ENCODE results near the gene RPL39. TPM values are rescaled to one million over a fixed set of nuclear protein-coding genes. Genes with fewer than 3 reads are reported as not detected.
"Not testable (repeated sequence)": the region's sequence is repeated elsewhere in the genome, so short reads cannot be mapped to it uniquely, and the experiment has no call there.

RPL39 gene
- total RNA-seq, 1 experiment from 2014 or later: 9,259 TPM

DNA sequence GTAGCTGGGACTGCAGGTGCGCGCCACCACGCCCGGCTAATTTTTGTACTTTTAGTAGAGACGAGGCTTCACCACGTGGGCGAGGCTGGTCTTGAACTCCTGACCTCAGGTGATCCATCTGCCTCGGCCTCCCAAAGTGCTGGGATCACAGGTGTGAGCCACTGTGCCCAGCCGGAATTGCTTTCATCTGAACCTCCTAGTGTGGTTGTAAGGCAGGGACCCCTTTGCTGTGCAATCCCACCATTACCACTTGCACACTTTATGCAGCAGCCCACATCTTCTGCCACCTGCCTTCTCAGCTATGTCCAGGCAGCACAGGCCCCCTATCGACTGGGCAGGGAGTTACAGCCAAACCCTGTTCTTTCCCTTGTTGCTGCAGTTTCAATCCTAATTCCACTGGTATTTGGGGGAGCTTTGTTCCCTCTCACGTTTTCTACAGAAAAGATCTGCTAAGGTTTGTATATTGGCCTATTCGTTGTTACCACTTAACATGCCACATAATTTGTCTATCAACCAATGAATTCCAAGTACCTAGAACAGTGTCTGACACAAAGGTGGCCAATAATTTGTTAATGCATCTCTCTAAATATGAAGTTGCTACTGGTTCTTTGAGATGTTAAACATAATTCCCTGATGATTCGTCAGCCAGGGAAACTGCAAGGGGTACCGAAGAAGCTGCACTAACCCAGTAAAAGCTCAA lies 6.5 kb downstream of the RPL39 start:
- no peaks in the 10 kb centered on the region for H3K27me3 ChIP-seq
- peaks cover 93% of the 10 kb centered on the region for H3K36me3 ChIP-seq
- no peaks in the 10 kb centered on the region for H3K9me3 ChIP-seq (replicated peaks)
- no peak overlapping the region for H3K27ac ChIP-seq
- no peak overlapping the region for H3K4me3 ChIP-seq
- H3K4me1 ChIP-seq: no peaks in the 10 kb centered on the region; the same call in 1 of the 2 replicates
- DNase-seq: peak; percentile 45 to 58

DNA sequence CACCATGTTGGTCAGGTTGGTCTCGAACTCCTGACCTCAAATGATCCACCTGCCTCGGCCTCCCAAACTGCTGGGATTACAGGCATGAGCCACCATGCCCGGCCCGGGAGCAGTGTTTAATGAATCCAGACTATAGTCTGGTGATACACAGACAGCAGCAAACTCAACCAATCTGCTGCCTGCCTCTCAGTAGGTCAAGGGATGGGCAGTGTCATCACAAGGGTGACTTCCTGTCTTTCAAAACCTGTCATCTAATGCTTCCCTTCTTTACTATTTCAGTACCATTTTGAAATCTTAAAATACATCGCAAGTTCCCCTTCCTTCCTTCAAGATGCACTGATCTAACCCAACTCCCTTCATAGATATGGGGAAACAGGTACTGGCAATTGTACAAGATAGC lies 8.4 kb downstream of the RPL39 start:
- Histone ChIP-seq H3K36me3 (peaks cover 74% of the 10 kb centered on the region), H3K4me1 (no peaks in the 10 kb centered on the region; the same call in 1 of the 2 replicates), H3K4me3 (no peak overlapping the region), H3K27ac (no peak overlapping the region), H3K27me3 (no peaks in the 10 kb centered on the region), H3K9me3 (replicated peaks) (no peaks in the 10 kb centered on the region)
- DNase-seq: no peak

DNA sequence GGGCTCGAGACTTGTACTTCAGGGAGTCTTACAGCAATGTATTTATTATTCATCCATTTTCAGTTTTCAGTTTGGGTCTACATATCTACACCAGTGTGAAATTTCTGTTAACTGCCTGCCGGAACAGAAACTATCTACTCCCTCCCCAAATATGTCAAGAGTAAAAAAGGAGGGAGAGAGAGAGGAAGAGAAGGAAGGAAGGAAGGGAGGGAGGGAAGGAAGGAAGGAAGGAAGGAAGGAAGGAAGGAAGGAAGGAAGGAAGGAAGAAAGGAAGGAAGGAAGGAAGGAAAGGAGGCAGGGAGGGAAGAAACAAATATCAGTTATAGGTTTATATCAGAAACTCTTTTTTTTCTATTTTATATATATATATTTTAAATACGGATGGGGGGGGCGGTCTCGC lies 12.6 kb downstream of the RPL39 start:
- no peaks in the 10 kb centered on the region for H3K4me1 ChIP-seq
- H3K9me3 ChIP-seq (replicated peaks): no peaks in the 10 kb centered on the region
- H3K27ac ChIP-seq: no peak overlapping the region
- no peaks in the 10 kb centered on the region for H3K27me3 ChIP-seq
- H3K36me3 ChIP-seq: peaks cover 39% of the 10 kb centered on the region
- no peak for DNase-seq
- H3K4me3 ChIP-seq: no peak overlapping the region

DNA sequence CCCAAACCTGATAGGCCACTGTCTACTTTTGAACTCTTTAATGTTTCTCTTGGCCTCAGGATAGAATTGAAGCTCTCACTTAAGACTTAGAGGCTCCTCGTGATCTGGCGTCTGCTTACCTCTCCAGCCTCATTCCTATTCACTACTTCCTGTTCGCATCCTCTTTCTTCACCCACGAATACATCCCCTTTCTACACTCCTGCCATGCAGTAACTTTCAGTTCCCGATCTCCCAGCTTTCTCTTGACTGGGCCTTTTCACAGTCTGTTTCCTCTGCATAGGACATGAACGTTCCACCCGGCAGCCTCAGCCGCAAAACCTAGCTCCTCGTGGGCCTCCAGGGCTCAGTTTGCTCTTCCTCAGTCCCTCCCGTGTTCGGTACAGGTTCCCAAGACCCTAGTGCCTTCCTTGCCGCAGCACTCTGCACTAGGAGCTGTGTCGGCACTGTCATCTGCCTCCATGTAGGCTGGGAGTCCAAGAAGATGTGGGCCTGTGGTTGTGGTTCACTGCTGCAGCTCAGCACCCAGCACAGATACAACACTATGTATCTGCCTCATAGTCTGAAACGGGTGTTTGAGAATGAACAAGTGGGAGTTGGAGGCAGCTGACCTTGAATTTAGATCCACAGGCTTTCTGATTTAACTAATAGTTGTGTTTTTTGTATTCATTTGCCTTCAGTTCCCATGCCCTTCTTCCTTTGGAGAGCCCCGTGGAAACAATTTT lies 15.8 kb downstream of the RPL39 start:
- Histone ChIP-seq H3K4me1 (no peaks in the 10 kb centered on the region), H3K36me3 (peaks cover 7% of the 10 kb centered on the region), H3K27ac (no peak overlapping the region), H3K9me3 (replicated peaks) (no peaks in the 10 kb centered on the region), H3K27me3 (no peaks in the 10 kb centered on the region), H3K4me3 (no peak overlapping the region)
- DNase-seq: no peak

- not testable (repeated sequence) for H3K4me1 ChIP-seq; H3K27me3 ChIP-seq; DNase-seq; H3K36me3 ChIP-seq; H3K27ac ChIP-seq; H3K9me3 ChIP-seq (replicated peaks); H3K4me3 ChIP-seq
Measured at GRCh38 chrX:119769388-119769787, 22.0 kb downstream of the RPL39 start.

DNA sequence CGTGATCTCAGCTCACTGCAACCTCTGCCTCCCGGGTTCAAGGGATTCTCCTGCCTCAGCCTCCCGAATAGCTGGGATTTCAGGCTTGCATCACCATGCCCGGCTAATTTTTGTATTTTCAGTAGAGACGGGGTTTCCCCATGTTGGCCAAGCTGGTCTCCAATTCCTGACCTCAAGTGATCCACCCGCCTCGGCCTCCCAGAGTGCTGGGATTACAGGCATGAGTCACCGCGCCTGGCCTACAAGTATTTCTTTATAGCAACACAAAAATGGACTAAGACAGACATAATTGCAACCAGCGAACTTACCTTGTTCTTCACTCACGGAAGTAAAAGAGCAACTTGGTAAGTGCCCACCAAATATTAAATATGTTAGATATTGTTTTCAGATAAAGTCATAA lies 23.0 kb downstream of the RPL39 start:
- H3K27me3 ChIP-seq; H3K36me3 ChIP-seq; H3K4me3 ChIP-seq; H3K9me3 ChIP-seq (replicated peaks): not testable (repeated sequence)
- Histone ChIP-seq H3K27ac (peak overlapping the region; percentile 1; the same call in 1 of the 2 replicates), H3K4me1 (peaks cover 14% of the 10 kb centered on the region)
- DNase-seq: peak; percentile 49 to 70

GRCh38 chrX:119763836-119764387 lies 27.5 kb downstream of the RPL39 start:
- Histone ChIP-seq H3K4me3 (no peak overlapping the region), H3K36me3 (no peaks in the 10 kb centered on the region), H3K27me3 (no peaks in the 10 kb centered on the region), H3K9me3 (replicated peaks) (no peaks in the 10 kb centered on the region), H3K27ac (peak overlapping the region; percentile 32; the same call in 1 of the 2 replicates), H3K4me1 (peaks cover 13% of the 10 kb centered on the region)
- DNase-seq: no peak

- no peaks in the 10 kb centered on the region for H3K36me3 ChIP-seq
- H3K27ac ChIP-seq: peak overlapping the region; percentile 32; the same call in 1 of the 2 replicates
- DNase-seq: peak; percentile 58 to 62
- H3K9me3 ChIP-seq (replicated peaks): no peaks in the 10 kb centered on the region
- H3K4me3 ChIP-seq: peak overlapping the region; percentile 7; the same call in 1 of the 2 replicates
- no peaks in the 10 kb centered on the region for H3K27me3 ChIP-seq
- H3K4me1 ChIP-seq: peaks cover 6% of the 10 kb centered on the region
Measured at GRCh38 chrX:119763181-119763580, 28.2 kb downstream of the RPL39 start.

DNA sequence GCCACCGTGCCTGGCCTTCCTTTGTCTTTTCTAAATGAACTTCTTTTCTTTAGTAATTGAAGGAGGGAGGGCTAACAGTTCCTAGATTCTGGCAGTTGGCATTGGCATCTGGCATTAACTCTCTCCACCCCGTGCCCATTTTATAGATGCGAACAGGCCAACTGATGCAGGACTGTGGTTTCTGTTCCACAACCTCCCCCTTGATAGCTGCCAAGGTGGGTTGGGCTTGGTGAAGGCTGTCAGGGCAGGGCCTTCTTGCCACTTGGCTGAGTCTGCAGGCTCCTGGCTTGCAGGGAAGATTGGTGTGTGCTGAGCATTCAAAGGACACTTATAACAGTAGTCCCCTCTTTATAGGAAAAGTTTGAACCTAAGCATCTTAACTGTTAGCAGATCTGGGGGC lies 28.7 kb downstream of the RPL39 start:
- Histone ChIP-seq H3K9me3 (replicated peaks) (no peaks in the 10 kb centered on the region), H3K27ac (peak overlapping the region; percentile 32; the same call in 1 of the 2 replicates), H3K27me3 (no peaks in the 10 kb centered on the region), H3K4me1 (peaks cover 5% of the 10 kb centered on the region; the same call in 1 of the 2 replicates), H3K4me3 (peak overlapping the region; percentile 7; the same call in 1 of the 2 replicates), H3K36me3 (no peaks in the 10 kb centered on the region)
- peak; percentile 57 to 65 for DNase-seq

DNA sequence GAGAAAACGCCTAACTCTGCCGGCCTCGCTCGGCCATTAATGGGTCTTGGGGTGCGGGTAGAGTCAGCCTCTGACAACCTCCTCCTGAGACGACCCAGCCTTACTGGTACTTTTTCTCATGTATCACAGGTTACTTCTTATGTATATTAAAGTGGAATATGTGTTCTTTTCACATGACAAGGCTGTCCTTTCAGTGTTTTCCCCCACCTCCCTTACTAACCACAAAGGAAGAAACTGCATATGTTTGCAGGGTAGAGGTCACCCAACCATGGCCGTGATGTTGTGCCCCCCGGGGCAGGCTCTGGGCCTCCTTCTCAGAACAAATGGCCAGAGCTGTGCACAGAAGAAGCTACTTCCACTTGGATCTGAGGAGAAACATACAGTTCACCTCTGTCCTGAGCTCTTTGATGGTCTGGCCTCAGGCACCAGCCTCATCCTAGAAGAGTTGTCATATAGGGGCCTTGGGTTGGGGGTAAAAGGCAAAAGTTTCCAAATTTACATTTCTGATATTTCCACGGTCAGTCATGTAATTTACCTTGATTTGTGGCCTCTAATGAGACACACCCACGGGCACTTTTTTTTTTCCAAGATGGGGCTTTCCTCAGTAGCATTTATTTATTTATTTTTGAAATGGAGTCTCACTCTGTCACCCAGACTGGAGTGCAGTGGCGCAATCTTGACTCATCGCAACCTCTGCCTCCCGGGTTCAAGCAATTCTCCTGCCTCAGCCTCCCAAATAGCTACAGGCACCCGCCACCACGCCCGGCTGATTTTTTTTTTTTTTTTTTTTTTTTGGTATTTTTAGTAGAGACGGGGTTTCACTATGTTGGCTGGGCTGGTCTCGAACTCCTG lies 31.2 kb downstream of the RPL39 start:
- H3K36me3 ChIP-seq: no peaks in the 10 kb centered on the region
- H3K4me1 ChIP-seq: peaks cover 22% of the 10 kb centered on the region
- no peak overlapping the region for H3K27ac ChIP-seq
- no peak for DNase-seq
- H3K4me3 ChIP-seq: no peak overlapping the region
- no peaks in the 10 kb centered on the region for H3K9me3 ChIP-seq (replicated peaks)
- no peaks in the 10 kb centered on the region for H3K27me3 ChIP-seq

GRCh38 chrX:119759248-119759766 lies 32.1 kb downstream of the RPL39 start:
- DNase-seq: no peak
- Histone ChIP-seq H3K27ac (no peak overlapping the region), H3K9me3 (replicated peaks) (no peaks in the 10 kb centered on the region), H3K4me1 (peaks cover 22% of the 10 kb centered on the region), H3K36me3 (no peaks in the 10 kb centered on the region), H3K27me3 (no peaks in the 10 kb centered on the region), H3K4me3 (no peak overlapping the region)

DNA sequence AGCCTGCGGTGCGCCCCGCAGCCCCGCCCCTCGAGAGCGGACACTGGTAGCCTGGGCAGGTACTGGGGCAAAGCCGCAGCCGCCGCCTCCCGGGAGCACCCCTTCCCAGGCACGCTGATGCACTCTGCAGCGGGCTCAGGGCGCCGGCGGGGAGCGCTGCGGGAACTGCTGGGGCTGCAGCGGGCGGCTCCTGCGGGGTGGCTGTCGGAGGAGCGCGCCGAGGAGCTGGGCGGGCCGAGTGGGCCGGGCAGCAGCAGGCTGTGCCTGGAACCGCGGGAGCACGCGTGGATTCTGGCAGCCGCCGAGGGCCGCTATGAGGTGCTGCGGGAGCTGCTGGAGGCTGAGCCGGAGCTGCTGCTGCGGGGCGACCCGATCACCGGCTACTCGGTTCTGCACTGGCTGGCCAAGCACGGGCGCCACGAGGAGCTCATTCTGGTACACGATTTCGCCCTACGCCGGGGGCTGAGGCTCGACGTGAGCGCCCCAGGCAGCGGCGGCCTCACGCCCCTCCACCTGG lies 32.6 kb downstream of the RPL39 start:
- Histone ChIP-seq H3K36me3 (no peaks in the 10 kb centered on the region), H3K4me1 (peaks cover 21% of the 10 kb centered on the region), H3K27me3 (no peaks in the 10 kb centered on the region), H3K4me3 (no peak overlapping the region), H3K9me3 (replicated peaks) (no peaks in the 10 kb centered on the region), H3K27ac (no peak overlapping the region)
- DNase-seq: no peak

DNA sequence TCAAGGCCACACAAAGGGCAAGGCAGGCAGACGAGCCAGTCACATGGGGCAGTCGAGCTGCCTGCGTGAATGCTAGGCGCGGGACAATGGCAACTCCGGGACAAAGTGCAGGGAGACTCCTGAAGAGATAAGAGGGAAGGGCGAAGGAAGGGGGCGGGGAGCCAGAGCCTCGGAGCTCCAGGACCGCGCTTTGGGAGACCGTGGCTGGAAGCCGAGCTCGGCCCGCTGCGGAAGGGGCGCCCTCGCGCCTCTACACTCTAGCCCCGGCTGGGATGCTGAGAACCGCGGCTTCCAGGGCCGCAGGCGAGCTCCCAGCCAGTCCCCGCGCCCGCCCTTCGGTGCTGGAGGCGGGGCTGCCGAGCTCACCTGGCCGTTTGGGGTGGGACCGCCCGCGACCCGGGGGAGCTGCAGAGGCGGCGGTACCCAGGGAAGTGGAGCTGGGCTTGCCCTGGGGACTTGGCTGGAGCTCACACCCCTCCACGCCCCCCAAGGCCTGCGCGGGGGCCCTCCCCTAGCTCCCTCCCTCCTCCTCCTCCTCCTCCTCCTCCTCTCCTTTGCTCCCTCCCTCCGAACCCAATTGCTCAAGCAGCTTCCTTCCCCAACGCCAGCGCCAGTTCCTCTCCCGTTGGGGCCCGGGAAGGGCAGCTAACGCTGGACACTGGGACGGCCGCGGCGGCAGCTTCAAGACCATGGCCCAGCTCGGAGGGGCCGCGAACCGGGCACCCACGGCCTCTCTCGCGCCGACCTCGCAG lies 33.3 kb downstream of the RPL39 start, which contains the start of gene SOWAHD:
SOWAHD (plus strand) TSS at position 610 of the 752 bp plus-strand sequence; CDS start at position 690, 80 bp downstream.
- no peak within 1 kb of the TSS for H3K27ac ChIP-seq

More for the DNA sequence above, 33.3 kb downstream of the RPL39 start, which contains the start of gene SOWAHD:
- no peaks in the 10 kb centered on the region for H3K36me3 ChIP-seq
- no peaks in the 10 kb centered on the region for H3K9me3 ChIP-seq (replicated peaks)
- H3K4me3 ChIP-seq: no peak within 1 kb of the TSS
- DNase-seq: no peak
- peaks cover 17% of the 10 kb centered on the region for H3K4me1 ChIP-seq
- no peaks in the 10 kb centered on the region for H3K27me3 ChIP-seq

All from SJCRH30 (cell line).